IPS-20b (cell line): ENCODE results near the gene POU6F1.

Experiments
- H3K27ac ChIP-seq: one replicate; pipeline ENCODE4 v1.5.1; 2013; ENCODE audit warnings: low read length
- H3K27me3 ChIP-seq: 2 replicates; pipeline ENCODE4 v1.6.1; 2013; ENCODE audit warnings: mild to moderate bottlenecking, low read length, inconsistent platforms; ENCODE audit not compliant: insufficient read depth
- H3K36me3 ChIP-seq: 2 replicates; pipeline ENCODE4 v1.6.1; 2013; ENCODE audit warnings: low read depth, mild to moderate bottlenecking, inconsistent platforms, low read length, moderate library complexity; ENCODE audit not compliant: insufficient read depth
- H3K4me1 ChIP-seq: 2 replicates; pipeline ENCODE4 v1.6.1; 2013; ENCODE audit warnings: mild to moderate bottlenecking, control low read depth, inconsistent platforms, low read length, moderate library complexity; ENCODE audit not compliant: insufficient read depth
- H3K4me3 ChIP-seq: 2 replicates; pipeline ENCODE4 v1.5.1; 2013; ENCODE audit warnings: mild to moderate bottlenecking, low read length, inconsistent platforms
- H3K9ac ChIP-seq: 2 replicates; pipeline ENCODE4 v1.6.1; 2013; ENCODE audit warnings: low read depth, mild to moderate bottlenecking, inconsistent platforms, low read length, moderate library complexity
- H3K9me3 ChIP-seq: 2 replicates; pipeline ENCODE4 v1.6.1; 2013; ENCODE audit warnings: mild to moderate bottlenecking, low read depth, low read length, inconsistent platforms; ENCODE audit not compliant: insufficient read depth

Gene POU6F1

DNA sequence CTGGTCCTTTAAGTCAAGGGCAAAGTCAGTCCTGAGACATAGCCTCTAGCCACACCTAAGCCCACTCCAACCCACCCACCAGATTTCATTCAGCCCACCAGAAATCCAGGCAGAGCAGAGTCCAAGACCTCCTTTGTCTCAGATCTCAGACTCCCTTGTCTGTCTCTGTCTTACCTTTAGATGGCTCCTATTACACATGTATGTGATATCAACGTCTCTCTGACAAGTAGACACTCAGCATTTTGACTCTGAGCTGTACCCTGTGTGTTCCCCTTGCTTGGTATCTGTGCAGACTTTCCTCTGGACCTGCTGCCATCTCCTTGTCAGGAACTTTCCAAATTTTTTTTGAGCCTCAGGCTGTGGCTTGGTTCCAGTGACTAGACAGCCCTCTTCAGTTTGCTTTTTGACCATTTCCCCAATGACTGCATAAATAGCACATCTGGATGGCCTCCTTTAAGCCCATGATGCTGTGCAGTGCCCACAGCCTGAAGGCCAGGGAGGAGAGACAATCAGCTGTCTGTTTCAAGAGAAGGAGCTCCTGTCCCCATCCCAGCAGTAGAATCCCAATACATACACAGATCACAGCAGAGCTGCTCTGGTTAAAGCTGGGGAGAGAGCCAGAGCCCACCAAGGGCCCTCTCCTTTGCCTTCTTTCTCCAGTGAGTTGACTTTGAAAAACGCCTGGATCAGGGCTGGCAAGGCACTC, 7.0 kb downstream of the POU6F1 start:
- Histone ChIP-seq H3K27ac (no peak overlapping the region), H3K4me3 (no peak overlapping the region), H3K36me3 (no peaks in the 10 kb centered on the region), H3K9ac (no peak overlapping the region), H3K9me3 (no peaks in the 10 kb centered on the region; the same call in 1 of the 2 replicates), H3K4me1 (no peaks in the 10 kb centered on the region), H3K27me3 (no peaks in the 10 kb centered on the region)

DNA sequence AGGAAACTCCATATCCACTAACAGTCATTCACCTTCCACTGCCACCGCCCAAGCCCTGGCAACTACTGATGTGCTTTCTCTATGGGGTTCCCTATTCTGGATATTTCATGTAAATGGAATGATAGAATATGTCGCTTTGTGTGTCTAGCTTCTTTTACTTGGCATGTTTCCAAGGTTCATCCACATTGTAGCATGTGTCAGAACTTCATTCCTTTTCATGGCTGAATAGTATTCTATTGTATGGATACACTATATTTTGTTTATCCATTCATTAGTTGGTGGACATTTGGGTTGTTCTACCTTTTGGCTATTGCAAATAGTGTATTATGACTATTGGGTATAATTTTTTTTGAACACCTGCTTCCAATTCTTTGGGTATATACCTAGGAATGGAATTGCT, 8.6 kb downstream of the POU6F1 start:
- Histone ChIP-seq H3K4me3 (no peak overlapping the region), H3K9ac (no peak overlapping the region), H3K4me1 (no peaks in the 10 kb centered on the region), H3K27ac (no peak overlapping the region), H3K27me3 (no peaks in the 10 kb centered on the region), H3K9me3 (no peaks in the 10 kb centered on the region; the same call in 1 of the 2 replicates), H3K36me3 (no peaks in the 10 kb centered on the region)

DNA sequence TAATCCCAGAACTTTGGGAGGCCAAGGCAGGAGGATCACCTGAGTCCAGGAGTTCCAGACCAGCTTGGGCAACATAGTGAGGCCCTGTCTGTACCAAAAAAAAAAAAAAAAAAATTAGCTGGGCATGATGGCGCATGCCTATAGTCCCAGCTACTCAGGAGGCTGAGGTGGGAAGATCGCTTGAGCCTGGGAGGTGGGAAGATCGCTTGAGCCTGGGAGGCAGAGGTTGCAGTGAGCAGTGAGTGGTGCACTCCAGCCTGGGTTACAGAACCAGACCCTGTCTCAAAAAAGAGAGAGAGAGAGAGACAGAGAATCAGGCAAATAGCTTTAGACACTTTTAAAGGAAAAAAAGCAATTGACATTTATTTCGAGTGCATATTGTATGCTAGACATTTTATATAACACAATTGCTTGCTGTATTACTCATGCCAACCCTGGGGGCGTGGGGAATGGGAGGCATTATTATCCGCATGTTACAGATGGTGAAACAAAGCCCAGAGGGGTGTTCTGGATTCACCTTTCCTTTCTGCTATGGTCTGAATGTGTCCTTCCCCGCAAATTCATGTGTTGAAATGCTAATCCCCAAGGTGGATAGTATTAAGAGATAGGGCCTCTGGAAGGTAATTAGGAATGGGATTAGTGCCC, 9.7 kb downstream of the POU6F1 start:
- Histone ChIP-seq H3K27ac (no peak overlapping the region), H3K4me3 (no peak overlapping the region), H3K27me3 (no peaks in the 10 kb centered on the region), H3K36me3 (no peaks in the 10 kb centered on the region), H3K9ac (no peak overlapping the region; the same call in 1 of the 2 replicates), H3K4me1 (no peaks in the 10 kb centered on the region), H3K9me3 (no peaks in the 10 kb centered on the region; the same call in 1 of the 2 replicates)

DNA sequence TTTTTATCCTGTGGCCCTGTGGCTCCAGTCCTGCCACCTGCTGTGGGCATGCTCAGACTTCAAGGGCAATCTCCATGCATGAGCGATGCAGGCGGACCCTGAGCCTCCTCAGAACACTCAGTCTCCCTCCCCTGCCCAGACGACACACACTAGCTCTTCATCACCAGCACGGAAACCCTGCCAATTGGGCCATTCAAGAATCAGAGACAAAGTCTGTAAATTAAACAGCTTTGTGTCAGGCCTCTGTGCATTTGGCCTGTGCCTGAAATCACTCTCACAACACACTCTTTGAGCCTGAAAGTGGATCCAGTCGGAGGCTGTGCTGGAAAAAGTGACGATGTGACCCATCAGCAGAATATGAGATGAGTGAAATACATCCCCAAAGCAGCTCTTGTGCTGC, 12.5 kb downstream of the POU6F1 start:
- Histone ChIP-seq H3K9me3 (no peaks in the 10 kb centered on the region; the same call in 1 of the 2 replicates), H3K36me3 (no peaks in the 10 kb centered on the region), H3K4me3 (no peak overlapping the region), H3K27ac (no peak overlapping the region), H3K9ac (no peak overlapping the region), H3K27me3 (no peaks in the 10 kb centered on the region), H3K4me1 (no peaks in the 10 kb centered on the region)

DNA sequence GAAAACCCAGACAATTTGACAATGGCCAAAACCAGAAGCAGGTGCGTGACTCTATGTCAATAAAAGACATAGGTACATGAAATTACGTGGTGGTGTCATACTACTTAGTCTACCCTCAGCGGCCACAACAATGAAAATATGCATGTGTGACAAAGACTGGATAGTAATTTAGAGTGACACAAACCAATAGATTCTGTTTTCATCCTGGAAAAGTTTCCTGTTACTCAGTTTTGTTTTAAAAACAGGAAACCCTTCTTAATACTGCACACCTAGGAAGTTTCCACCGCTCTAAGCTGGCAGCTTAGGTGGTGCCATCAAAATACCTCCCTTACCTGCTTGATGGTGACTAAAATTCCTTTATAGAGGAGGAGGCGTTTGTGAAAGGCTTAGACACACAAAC, 15.1 kb downstream of the POU6F1 start:
- Histone ChIP-seq H3K36me3 (no peaks in the 10 kb centered on the region), H3K27ac (no peak overlapping the region), H3K9me3 (no peaks in the 10 kb centered on the region), H3K27me3 (no peaks in the 10 kb centered on the region), H3K4me1 (no peaks in the 10 kb centered on the region), H3K9ac (no peak overlapping the region), H3K4me3 (no peak overlapping the region)

DNA sequence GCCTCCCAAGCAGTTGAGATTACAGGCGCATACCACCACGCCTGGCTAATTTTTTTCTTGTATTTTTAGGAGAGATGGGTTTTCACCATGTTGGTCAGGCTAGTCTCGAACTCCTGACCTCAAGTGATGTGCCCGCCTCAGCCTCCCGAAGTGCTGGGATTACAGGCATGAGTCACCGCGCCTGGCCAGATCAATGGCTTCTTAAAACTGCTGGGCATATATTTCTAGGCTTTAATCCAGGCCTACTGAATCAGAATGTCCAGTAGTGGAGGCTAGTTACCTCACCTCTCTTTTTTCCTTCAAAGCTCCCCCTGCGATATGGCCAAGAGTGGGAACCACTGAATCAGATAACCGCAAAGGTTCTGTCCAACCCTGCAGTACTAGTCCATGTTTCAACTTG, 17.1 kb downstream of the POU6F1 start:
- Histone ChIP-seq H3K9me3 (no peaks in the 10 kb centered on the region), H3K27ac (no peak overlapping the region), H3K27me3 (no peaks in the 10 kb centered on the region), H3K4me3 (no peak overlapping the region), H3K9ac (no peak overlapping the region), H3K4me1 (no peaks in the 10 kb centered on the region), H3K36me3 (no peaks in the 10 kb centered on the region)

DNA sequence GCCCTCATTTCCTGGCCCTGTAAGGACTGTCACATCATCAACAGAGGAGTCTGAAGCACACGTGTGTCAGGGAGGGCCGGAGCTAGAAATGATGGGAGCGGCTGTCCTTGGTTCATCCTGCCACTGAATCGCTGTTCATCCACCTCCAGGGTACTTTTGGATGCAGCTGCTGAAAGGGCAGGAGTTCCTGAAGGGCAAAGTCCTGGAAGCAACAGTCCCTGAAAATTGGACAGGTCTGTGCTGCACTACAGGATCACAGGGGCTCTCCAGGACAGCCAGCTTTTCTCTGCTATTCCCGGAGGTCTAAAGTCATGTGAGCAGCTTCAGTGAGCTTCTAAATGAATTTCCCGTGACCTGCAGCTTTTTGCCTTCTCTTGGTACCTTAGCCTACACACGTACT, 17.7 kb downstream of the POU6F1 start:
- Histone ChIP-seq H3K4me1 (no peaks in the 10 kb centered on the region), H3K27me3 (no peaks in the 10 kb centered on the region), H3K27ac (no peak overlapping the region), H3K36me3 (no peaks in the 10 kb centered on the region), H3K9me3 (no peaks in the 10 kb centered on the region), H3K9ac (no peak overlapping the region), H3K4me3 (no peak overlapping the region)

DNA sequence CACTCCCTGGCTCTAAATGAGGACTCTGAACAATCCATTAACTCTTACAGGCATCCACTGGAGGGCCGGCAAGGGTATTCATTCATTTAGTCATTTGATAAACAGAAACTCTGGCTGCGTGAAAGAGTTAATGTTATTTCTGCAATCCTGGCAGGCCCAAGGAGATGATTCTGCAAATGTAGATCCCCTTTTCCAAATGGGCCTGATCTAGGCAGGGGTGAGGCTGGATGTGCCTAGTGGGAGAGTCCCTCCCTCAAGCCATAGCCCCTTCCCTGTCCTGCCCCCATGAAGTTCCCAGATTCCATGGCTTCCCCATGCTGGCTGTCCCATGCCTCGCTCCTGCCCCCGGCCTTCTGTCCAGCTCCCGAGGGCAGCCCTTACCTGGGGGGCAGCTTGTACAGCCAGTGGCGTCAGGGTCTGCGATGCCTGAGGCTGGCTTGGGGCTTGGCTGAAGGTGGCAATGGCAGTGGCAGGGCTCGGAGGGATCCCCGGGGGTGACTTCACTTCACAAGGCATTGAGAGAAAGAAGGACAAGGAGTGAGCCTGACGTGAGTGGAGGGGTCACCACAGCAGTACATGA, 18.4 kb downstream of the POU6F1 start:
- no peaks in the 10 kb centered on the region for H3K9me3 ChIP-seq
- no peak overlapping the region for H3K4me3 ChIP-seq
- no peaks in the 10 kb centered on the region for H3K36me3 ChIP-seq
- no peak overlapping the region for H3K9ac ChIP-seq
- no peaks in the 10 kb centered on the region for H3K27me3 ChIP-seq
- no peak overlapping the region for H3K27ac ChIP-seq
- H3K4me1 ChIP-seq: no peaks in the 10 kb centered on the region

DNA sequence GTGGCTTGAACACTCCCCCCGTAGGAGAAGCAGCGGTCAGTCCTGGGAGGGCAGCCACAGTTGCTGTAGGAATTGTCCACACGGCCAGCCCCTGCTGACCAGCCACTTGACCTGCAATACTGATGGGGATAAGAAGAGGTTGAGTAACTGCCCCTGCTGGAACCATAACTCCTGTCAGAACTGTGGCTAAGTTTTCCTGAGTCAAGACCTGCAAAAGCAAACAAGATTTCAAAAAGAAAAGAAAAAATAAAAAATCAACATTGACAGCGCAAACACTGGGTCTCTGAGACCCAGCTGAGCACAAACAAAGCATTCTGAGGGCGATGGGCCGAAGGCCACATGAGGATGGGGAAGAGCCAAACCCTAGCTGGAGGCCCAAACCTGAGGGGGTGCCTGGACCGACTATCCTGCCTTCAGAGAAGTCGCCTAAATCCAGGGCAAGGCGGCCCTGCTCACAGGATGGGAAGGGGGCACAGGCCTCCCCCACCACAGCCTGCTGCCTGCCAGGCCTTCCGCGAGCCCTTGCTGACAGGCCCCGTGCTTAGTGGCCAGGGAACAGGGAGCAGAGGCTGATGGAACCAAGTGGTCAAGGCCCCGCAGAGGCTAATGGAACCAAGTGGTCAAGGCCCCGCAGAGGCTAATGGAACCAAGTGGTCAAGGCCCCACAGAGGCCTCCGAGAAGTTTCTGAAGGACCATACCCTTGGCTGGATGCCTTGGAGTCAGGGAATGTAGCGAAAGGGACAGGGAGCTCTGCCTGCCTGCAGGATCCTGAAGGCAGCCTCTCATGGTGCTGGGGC, 19.1 kb downstream of the POU6F1 start:
- Histone ChIP-seq H3K4me3 (no peak overlapping the region), H3K36me3 (no peaks in the 10 kb centered on the region), H3K27ac (no peak overlapping the region), H3K9ac (no peak overlapping the region), H3K27me3 (no peaks in the 10 kb centered on the region), H3K9me3 (no peaks in the 10 kb centered on the region), H3K4me1 (no peaks in the 10 kb centered on the region)

DNA sequence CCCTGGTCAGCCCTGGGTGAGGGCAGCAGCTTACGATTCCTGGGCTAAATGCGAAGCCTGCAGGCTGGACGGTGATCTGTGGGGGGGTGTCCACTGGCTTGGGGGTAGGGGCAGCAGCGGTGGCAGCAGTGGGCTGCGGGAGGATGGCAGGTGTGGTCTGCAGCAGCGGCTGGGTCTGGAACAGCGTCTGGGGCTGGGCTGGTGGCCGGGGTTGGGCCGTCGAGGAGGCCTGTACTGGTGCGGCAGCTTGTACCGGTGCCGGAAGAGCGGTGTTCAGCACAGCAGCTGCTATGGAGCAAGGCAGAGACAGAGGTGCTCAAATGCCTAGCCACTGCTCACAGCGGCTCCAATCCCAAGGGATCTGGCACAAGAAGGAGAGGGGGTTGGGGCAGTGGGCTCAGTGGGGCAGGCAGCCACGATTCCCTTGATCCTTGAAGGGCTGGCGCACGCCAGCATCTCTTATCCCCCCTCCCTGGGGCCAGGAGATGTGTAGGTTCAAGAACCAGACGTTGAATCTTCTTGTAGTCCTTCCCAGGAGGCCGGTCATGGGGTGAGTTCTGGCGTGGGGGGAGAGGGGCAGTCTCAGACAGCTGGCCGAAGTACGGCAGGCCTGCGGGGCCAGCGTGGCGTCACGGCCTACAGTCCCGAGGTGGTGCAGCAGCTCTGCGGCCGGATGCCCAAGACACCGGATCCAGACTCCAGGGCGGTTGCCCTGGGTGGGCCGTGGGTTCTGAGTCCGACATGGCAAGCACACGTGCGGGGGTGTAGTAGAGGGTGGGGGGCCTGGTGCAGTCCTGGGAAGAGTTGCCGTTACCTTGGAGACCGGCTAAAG, 19.9 kb downstream of the POU6F1 start:
- Histone ChIP-seq H3K27ac (no peak overlapping the region), H3K36me3 (no peaks in the 10 kb centered on the region), H3K9ac (no peak overlapping the region), H3K27me3 (no peaks in the 10 kb centered on the region), H3K4me3 (no peak overlapping the region), H3K4me1 (no peaks in the 10 kb centered on the region), H3K9me3 (no peaks in the 10 kb centered on the region)

DNA sequence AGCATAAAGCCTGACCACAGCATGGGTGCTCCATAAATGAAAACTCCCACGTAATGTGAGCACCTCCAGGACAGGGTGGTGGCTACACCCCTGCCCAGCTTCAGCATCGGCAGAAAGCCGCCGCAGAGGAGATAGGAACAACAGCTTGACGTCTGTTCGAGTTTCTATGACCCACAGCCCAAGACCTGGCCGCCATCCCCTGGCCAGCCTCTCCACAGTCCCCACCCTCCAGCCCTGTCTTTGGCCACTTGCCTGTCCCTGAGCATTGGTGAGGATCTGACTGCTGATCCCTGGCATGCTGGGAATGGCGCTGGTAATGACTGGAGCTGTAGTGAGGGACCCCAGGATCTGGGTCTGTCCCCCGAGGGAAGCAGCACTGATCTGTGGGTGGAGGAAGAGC, 21.3 kb downstream of the POU6F1 start:
- H3K4me3 ChIP-seq: no peak overlapping the region
- no peaks in the 10 kb centered on the region for H3K27me3 ChIP-seq
- H3K9me3 ChIP-seq: no peaks in the 10 kb centered on the region
- H3K4me1 ChIP-seq: no peaks in the 10 kb centered on the region
- H3K36me3 ChIP-seq: no peaks in the 10 kb centered on the region
- H3K9ac ChIP-seq: no peak overlapping the region
- H3K27ac ChIP-seq: no peak overlapping the region
